ENCODE data around the gene CAMK2N1.

DNA sequence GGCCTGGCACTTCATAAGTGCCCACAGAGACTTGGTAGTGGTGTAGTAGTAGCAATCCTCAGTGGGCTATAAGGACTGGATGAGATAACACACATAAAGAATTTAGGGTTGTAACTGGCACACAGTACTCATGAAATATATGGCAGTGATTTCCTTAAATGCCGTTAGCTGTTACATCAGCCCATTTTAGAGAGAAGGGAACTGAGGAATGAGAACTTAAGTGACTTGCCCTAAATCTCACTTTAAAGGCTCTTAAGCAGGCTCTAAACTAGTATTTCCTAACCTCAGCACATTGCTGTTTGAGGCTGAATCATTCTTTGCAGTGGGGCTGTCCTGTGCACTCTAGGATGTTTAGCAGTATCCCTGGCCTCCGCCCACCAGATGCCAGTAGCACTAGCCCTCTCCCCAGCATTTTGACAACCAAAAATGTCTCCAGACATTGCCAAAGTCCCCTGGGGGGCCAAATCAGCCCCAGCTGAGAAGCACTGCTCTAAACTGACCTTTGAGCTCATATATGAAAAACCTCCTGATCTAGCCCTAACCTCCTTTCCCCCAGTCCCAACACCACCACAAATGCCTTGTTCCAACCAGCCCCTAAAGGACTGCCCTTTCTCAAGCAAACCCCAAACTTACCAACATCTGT is 11.6 kb downstream of the CAMK2N1 start:
- TF ChIP-seq, protein P1, sequence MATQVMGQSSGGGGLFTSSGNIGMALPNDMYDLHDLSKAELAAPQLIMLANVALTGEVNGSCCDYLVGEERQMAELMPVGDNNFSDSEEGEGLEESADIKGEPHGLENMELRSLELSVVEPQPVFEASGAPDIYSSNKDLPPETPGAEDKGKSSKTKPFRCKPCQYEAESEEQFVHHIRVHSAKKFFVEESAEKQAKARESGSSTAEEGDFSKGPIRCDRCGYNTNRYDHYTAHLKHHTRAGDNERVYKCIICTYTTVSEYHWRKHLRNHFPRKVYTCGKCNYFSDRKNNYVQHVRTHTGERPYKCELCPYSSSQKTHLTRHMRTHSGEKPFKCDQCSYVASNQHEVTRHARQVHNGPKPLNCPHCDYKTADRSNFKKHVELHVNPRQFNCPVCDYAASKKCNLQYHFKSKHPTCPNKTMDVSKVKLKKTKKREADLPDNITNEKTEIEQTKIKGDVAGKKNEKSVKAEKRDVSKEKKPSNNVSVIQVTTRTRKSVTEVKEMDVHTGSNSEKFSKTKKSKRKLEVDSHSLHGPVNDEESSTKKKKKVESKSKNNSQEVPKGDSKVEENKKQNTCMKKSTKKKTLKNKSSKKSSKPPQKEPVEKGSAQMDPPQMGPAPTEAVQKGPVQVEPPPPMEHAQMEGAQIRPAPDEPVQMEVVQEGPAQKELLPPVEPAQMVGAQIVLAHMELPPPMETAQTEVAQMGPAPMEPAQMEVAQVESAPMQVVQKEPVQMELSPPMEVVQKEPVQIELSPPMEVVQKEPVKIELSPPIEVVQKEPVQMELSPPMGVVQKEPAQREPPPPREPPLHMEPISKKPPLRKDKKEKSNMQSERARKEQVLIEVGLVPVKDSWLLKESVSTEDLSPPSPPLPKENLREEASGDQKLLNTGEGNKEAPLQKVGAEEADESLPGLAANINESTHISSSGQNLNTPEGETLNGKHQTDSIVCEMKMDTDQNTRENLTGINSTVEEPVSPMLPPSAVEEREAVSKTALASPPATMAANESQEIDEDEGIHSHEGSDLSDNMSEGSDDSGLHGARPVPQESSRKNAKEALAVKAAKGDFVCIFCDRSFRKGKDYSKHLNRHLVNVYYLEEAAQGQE (IDR thresholded peaks at IDR 0.05; ENCODE audit: borderline replicate concordance): no peak
- TF ChIP-seq, protein P2, sequence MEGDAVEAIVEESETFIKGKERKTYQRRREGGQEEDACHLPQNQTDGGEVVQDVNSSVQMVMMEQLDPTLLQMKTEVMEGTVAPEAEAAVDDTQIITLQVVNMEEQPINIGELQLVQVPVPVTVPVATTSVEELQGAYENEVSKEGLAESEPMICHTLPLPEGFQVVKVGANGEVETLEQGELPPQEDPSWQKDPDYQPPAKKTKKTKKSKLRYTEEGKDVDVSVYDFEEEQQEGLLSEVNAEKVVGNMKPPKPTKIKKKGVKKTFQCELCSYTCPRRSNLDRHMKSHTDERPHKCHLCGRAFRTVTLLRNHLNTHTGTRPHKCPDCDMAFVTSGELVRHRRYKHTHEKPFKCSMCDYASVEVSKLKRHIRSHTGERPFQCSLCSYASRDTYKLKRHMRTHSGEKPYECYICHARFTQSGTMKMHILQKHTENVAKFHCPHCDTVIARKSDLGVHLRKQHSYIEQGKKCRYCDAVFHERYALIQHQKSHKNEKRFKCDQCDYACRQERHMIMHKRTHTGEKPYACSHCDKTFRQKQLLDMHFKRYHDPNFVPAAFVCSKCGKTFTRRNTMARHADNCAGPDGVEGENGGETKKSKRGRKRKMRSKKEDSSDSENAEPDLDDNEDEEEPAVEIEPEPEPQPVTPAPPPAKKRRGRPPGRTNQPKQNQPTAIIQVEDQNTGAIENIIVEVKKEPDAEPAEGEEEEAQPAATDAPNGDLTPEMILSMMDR (IDR thresholded peaks at IDR 0.05; ENCODE audit: poor library complexity, severe bottlenecking): no peak
- no peak for TF ChIP-seq EZH2 (IDR thresholded peaks at IDR 0.05; ENCODE audit: borderline replicate concordance, insufficient read depth, low read length, poor library complexity, severe bottlenecking)
- no peak for TF ChIP-seq POLR2AphosphoS5 (IDR thresholded peaks at IDR 0.05)
